Pancreas (tissue), 10 donors: ENCODE data around the gene FCAMR. TPM values are rescaled to one million over a fixed set of nuclear protein-coding genes. Genes with fewer than 3 reads are reported as not detected.

Source experiments
- ATAC-seq, 4 donors: fragments of 200-7000 bp; cut with Tn5 transposase; one replicate each; pipeline versions ENCODE4 v1.8.0 to v1.9.1; 2020; ENCODE audit warnings: mild to moderate bottlenecking in 4 of 4, moderate library complexity in 4 of 4
- DNase-seq, 6 donors: peaks; one replicate each; pipeline ENCODE4 v3.0.0-alpha.2; 2020
- FAIRE-seq: peaks from 2 replicates; lab custom pipeline; 2012; peaks lifted over from hg19 to GRCh38; lab: Jason Lieb, UNC
- H3K27ac ChIP-seq, 4 donors: fragments of 200-600 bp; sonication (generic); 1 replicate in 3 of 4; 2 replicates in 1 of 4; pipeline versions ENCODE4 v1.5.0 to v1.8.0; 2020
- H3K27me3 ChIP-seq, 4 donors: fragments of 200-600 bp; one replicate each; pipeline ENCODE4 v1.8.0; 2021
- H3K36me3 ChIP-seq, 3 donors: fragments of 200-600 bp; sonication (generic) in 1 of 3; one replicate each; pipeline versions ENCODE4 v1.5.0 to v1.8.0; 2020 to 2021
- H3K4me1 ChIP-seq, 3 donors: fragments of 200-600 bp; one replicate each; pipeline ENCODE4 v1.8.0; 2021
- H3K4me3 ChIP-seq, 4 donors: fragments of 200-600 bp; sonication (generic) in 2 of 4; one replicate each; pipeline versions ENCODE4 v1.5.0 to v1.8.0; 2020 to 2021
- H3K9me3 ChIP-seq, 4 donors: fragments of 200-600 bp; one replicate each; pipeline ENCODE4 v1.8.0; 2021
- WGBS, 2 donors: extraction: QIAGEN DNeasy Blood & Tissue Kit; methylation state at CpG; one replicate each; pipeline ENCODE4 v1.1.7; 2013; 5-methylcytosine and 5-hydroxymethylcytosine counted together
- intact Hi-C, 3 donors: fragments of 100-400 bp; cut with DNase I; formaldehyde crosslinking; loops; one replicate each; pipeline versions ENCODE4 v1.11.1 to v1.14.2; 2022
- polyA plus RNA-seq, 2 donors: library from polyadenylated mRNA; stranded (reverse); fragments of 200-250 nt; gene quantifications; one replicate each; pipeline ENCODE4 v1.2.3, GENCODE V29; 2013
- total RNA-seq, 6 donors: library from RNA; stranded (reverse); fragmentation: NEBNext Ultra II Directional in 4 of 6; extraction: Animal tissue kit (Norgen Biotek cat#: 25700) in 4 of 6; gene quantifications; one replicate each; pipeline versions ENCODE4 v1.2.1 to v1.2.4, GENCODE V29; 2021 to 2023
- TF ChIP-seq, protein P1 (sequence below), 4 donors: fragments of 200-600 bp; sonication (generic) in 3 of 4; IDR thresholded peaks; one replicate each; pipeline versions ENCODE4 v1.5.0 to v1.8.0; 2021; ENCODE audit warnings: antibody characterized with exemption in 4 of 4
- donor health status: healthy with polysubstance abuse.
- donor health status: DM: no; HTN: no; CAD: no; lungs with moderate emphysema.
- donor health status: DM: no; HTN: no; CAD: no.
- donor health status: control.
- donor health status: control.
- donor health status: Bipolar disorder and iron deficiency.
- donor health status: DM: yes; HTN: yes; CAD: no.
- donor health status: DM: no; HTN: no; CAD: no.
- donor health status: DM: no; HTN: no; CAD: no.
- donor health status: DM: yes; HTN: yes; CAD: no.

FCAMR gene
- total and polyA plus RNA-seq, 8 donors = not detected

DNA sequence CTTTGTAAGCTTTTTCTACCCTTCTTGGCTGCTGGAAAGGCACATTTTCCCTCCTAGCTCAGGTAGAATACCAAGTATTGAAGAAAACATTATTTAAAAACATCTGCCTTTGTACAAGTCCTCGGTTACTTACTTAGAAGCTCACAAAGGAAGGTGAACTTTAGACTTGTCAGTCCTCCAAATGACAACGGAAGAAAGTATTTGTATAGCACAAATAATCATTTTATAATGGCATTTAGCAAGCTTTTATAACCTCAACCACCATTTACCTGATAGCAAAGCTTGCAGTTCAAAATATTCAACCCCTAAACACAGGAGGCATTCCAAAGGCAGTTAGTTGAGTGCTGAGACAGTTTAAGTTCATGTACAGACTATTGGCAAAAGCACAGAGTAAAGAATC is 2.5 kb upstream of the FCAMR start:
- FAIRE-seq = no peak
- no peak for ATAC-seq
- Histone ChIP-seq H3K4me1 (peaks cover 0 to 16% (median 9%) of the 10 kb centered on the region in 3 donors), H3K4me3 (no peak overlapping the region), H3K27me3 (no peaks in the 10 kb centered on the region), H3K27ac (no peak overlapping the region), H3K36me3 (no peaks in the 10 kb centered on the region), H3K9me3 (no peaks in the 10 kb centered on the region)
- intact Hi-C loops = no loop called here
- no peak for DNase-seq
- WGBS, 2 donors = 18 to 26% methylated on average over 2 of the region's 2 CpGs
- TF ChIP-seq, protein P1, sequence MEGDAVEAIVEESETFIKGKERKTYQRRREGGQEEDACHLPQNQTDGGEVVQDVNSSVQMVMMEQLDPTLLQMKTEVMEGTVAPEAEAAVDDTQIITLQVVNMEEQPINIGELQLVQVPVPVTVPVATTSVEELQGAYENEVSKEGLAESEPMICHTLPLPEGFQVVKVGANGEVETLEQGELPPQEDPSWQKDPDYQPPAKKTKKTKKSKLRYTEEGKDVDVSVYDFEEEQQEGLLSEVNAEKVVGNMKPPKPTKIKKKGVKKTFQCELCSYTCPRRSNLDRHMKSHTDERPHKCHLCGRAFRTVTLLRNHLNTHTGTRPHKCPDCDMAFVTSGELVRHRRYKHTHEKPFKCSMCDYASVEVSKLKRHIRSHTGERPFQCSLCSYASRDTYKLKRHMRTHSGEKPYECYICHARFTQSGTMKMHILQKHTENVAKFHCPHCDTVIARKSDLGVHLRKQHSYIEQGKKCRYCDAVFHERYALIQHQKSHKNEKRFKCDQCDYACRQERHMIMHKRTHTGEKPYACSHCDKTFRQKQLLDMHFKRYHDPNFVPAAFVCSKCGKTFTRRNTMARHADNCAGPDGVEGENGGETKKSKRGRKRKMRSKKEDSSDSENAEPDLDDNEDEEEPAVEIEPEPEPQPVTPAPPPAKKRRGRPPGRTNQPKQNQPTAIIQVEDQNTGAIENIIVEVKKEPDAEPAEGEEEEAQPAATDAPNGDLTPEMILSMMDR (IDR thresholded peaks at IDR 0.05) = no peak

DNA sequence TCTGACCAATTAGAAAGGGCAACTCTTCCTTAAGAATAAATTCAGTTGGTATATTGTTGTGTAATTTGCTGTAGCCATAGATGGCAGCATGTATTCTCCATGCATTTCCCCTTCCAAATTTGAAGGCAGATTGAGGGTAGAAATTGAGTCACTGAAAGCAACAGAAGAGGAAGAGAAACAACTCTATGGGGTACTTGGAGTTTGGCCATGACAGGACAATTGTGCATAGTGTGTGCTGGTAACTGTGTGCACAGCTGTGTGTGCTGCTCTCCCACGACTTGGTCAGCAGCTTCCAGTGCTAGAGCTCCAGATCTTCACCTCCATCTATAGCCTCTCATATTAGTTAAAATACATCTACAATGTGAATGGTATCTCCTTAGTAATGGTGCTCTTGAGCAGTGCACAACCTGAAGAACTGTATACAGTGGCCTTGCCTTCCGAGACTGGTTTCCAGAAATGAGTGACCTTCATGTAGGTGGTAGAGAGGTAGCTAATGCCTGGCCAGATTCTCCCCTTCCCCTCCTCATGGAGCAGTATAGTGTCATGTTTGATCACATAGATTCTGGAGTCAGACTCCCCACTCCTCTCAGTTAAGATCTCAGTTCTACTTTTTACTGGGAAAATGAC is 882 bp upstream of the FCAMR start:
- no peak for DNase-seq
- 66 to 81% methylated on average over 2 of the region's 2 CpGs for WGBS, 2 donors

DNA sequence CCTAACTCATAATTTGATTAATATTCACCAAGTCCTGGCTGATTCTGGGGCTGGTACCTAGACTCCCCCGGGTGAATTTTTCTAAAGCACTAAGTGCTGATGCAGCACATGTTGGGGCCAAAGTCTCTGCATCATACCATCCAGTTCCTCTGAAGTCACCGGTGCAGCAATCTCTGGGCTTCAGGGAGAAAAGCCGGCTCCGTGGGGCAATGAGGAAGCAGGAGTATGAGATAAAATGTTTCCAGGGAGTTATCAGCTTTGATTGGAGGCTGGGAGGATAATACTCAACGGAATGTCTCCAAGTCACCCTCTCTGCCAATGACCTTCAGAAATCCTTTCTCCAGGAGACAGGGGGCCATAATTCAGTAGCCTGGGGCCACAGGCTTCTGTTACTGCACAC is 1.2 kb downstream of the FCAMR start:
- DNase-seq = peak in 1 of 6 donors; percentile 37
- H3K4me1 ChIP-seq = peaks cover 0 to 16% (median 9%) of the 10 kb centered on the region in 3 donors
- no peaks in the 10 kb centered on the region for H3K9me3 ChIP-seq
- H3K27me3 ChIP-seq = no peaks in the 10 kb centered on the region
- TF ChIP-seq, protein P1 (IDR thresholded peaks at IDR 0.05) = no peak
- no peaks in the 10 kb centered on the region for H3K36me3 ChIP-seq
- intact Hi-C loops = no loop called here
- peak overlapping the region in 3 of 4 donors; percentile 6 to 47 (median 46) for H3K27ac ChIP-seq
- no peak overlapping the region for H3K4me3 ChIP-seq
- WGBS, 2 donors = 4 to 7% methylated on average over 5 of the region's 5 CpGs
- ATAC-seq = peak; percentile 60 to 83 (median 77)
- no peak for FAIRE-seq

More for the DNA sequence above, 882 bp upstream of the FCAMR start:
- intact Hi-C loops = no loop called here
- Histone ChIP-seq H3K27me3 (no peaks in the 10 kb centered on the region), H3K4me1 (peaks cover 0 to 16% (median 9%) of the 10 kb centered on the region in 3 donors), H3K4me3 (no peak overlapping the region), H3K36me3 (no peaks in the 10 kb centered on the region), H3K9me3 (no peaks in the 10 kb centered on the region), H3K27ac (no peak overlapping the region)
- ATAC-seq = peak in 1 of 4 donors; percentile 16
- FAIRE-seq = no peak
- TF ChIP-seq, protein P1 (IDR thresholded peaks at IDR 0.05) = no peak

DNA sequence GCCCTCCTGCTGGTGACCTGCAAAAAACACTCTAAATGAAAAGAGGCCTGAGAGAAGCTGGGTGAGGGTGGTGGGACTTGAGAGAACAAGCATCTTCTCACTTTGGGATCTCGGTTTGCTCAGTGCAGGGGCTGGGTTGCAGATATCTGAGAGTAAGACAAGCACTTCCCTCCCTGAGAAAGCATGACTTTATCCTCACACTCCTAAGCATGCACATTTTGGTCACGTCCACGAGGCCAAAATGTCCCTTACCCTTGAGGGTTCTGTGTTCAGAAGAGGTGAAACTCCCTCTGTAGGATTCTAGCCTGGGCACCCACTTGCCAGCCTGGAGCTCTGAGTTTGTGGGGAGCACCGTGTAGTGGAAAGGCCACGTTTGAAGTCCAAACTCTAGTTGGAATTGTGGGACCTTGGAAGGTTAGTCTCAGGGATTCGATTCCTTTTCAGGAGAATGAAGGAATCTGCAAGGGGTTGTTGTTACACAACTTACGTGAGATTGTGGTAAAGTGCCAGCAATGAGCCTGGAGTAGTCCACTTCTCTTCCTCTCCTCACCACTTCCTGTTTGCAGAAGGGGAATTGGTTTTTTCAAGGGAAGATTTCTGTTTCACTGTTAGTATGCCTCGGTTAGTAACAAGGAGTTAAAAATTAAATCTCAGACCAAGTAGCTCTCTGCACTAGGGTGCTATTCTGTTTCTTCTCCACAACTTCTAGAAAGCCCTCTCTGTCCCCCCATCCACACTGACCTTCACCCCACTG is 3.0 kb downstream of the FCAMR start:
- Histone ChIP-seq H3K27me3 (no peaks in the 10 kb centered on the region), H3K36me3 (no peaks in the 10 kb centered on the region), H3K4me3 (no peak overlapping the region), H3K27ac (peak overlapping the region in 2 of 4 donors; percentile 15 to 17), H3K4me1 (peaks cover 0 to 12% (median 9%) of the 10 kb centered on the region in 3 donors), H3K9me3 (no peaks in the 10 kb centered on the region)
- WGBS, 2 donors = 72% methylated on average over 8 of the region's 8 CpGs
- peak in 2 of 4 donors; percentile 46 to 50 for ATAC-seq
- TF ChIP-seq, protein P1 (IDR thresholded peaks at IDR 0.05) = no peak
- no peak for FAIRE-seq
- intact Hi-C loops = no loop called here
- no peak for DNase-seq
